Activated T-helper 1 cell treated with Interleukin-2 at 50 U/mL for 16 hours (primary cell): ENCODE data around the gene ANKRD13B.

Experiments
- DNase-seq: peaks from one replicate; pipeline ENCODE4 v3.0.0-alpha.2; 2020; ENCODE audit warnings: low read depth

The ANKRD13B gene

GRCh38 chr17:29616300-29617048 is 23.5 kb downstream of the ANKRD13B start:
- DNase-seq, result no peak

DNA sequence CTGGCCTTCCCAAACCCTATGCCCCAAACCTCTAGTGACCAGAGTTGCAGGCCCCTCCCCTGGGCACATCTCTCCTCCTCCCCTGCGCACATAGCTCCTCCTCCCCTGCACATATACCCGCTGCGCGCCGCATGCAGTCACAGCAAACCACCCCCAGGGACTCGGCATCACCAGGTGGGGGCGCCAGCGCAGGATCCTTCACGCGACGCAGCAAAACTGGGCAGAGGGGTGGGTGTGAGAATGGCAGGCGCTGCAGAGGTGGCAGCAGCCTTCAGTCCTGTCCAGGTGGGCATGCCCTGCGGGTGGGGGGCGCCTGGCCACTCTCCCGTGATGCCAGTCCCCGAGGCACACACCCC is 24.2 kb downstream of the ANKRD13B start:
- peak; percentile 84 for DNase-seq

DNA sequence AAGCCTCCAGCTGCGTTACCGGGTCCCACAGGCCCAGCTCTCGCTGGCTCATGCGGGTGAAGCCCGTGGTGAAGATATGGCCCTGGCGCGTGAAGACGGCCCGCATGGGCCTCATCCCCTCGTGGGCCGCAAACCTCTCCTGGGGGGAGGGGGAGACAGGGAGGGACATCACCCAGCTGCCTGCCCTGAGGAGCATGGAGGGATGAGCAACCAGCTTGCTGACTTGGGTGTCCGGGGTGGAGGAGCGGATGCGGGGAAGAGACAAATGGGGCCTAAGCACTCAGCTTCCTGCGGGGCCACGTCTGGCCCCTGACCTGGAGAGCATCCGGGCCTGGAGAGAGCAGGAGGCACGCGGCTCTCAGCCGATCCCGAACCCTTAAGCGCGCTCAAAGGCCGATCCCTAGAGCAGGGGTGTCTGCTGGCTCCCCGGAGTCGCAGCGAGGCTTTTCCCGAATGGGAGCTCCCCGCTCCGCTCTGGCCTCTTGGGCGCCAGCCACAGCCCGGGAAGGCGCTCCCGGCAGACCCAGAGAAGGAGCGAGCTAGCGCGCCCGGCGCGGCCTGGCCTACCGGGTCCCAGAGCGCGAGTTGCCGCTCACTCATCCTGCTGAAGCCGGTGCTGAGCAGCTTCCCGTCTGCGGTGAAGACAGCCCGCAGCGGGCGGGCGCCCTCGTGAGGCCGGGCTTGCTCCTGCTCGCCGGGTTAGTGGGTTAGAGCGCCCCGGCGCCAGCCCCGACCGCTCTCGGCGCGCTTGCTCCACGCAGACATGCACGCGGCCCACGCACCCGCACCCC is 24.7 kb downstream of the ANKRD13B start:
- DNase-seq, result peak; percentile 80

DNA sequence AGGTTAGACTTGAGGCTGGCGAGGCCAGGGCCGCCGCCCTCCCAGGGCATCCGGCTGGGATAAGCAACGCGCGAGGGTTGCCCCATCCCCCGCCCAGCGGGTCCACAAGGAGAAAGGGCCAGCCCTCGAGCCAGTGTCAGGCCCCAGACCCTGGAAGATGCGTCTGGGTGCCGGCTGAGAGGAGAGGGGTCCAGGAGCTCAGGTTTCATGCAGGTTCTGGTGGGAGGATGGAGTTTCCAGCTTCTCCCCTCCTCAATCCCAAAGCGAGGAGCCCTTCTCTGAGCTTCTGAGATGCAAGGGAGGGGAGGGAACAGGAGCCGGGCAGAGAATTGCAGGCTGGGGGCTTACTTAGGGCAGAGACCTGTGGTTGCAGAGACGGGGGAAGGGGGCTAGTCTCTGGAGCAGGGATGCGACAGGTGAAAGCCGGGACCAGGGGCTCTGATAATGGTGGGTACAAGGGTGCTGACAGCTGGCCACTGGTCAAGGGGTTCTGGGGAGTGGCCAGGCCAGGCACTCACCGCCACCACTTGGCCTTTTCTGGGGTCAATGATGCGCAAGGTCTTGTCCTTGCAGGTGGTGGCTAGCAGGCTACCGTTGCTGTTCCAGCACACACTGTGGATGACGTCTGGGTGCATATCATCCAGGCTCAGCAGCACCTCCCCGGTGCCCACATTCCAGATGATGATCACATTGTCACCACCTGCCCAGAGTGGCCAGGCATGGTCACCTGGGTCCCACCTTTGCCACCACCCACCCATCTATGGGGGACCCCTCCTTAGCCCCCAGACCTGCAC is 25.5 kb downstream of the ANKRD13B start:
- DNase-seq, result no peak

- DNase-seq, result no peak
These were observed 26.3 kb downstream of the ANKRD13B start for GRCh38 chr17:29619251-29619650.

DNA sequence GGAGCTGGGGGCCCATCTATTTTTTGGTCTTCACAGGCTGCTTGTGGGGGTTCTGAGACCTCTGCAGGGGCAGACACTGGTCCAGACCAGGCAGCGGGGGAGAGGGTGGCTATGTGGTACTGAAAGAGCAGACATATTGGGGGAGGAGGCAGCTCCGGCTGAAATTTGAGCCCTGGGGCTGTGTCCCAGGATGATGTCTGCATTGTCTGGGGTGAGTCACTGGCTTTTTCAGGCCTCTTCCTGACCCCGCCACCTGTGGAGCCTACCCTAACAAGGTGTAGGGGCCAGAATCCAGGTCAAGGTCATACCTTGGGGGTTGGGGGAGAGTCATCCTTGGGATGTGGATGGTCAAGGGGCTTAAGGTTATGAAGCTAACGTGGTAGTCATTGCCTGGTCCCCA is 27.3 kb downstream of the ANKRD13B start:
- DNase-seq, result no peak

GRCh38 chr17:29620779-29621500 is 28.0 kb downstream of the ANKRD13B start:
- no peak for DNase-seq

- DNase-seq, result no peak
These were observed 28.8 kb downstream of the ANKRD13B start for GRCh38 chr17:29621751-29622194.

DNA sequence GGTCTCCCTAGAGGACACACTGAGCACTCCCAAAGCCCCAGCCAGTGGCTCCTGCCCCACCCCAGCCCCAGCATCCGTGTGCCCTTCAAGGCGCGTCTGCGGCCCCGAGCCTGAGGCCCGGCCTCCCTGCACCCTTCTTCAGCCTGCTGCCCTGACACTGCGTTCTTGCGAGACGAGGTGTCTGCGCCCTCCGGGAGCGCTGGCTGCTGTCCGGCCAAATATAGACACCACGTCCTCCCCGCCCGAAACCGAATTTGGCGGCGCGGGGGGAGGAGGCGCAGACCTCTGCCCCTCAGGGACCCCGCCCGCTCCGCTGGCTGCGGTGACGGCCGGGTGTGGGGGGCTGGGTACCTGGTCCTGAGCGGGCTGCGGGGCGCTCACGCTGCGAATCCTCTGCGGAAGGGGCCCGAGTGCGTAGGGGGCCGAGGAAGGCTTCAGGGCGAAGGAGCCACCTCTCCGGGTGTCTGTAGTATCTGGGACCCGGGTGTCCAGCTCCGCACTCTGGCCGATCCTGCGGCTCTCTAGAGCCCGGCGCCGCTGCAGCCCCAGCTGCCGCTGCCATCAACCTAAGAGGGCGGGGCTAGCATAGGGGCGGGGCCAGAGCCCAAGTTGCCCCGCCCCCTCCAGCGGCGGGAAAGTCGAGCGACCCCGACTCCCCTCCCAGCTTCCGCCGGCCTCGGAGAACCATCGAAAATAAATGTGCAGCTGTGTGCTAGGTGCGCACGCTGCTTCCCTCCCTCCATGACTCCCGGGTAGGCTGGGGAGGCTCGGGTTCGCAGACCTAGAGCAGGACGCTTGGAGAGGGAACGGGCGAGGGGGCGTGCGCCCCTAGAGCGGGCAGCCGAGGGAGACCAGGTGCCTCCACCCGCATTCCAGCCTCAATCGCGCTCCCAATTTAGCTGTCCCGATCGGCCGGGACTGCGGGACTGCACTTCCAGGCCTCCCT is 29.7 kb downstream of the ANKRD13B start, which contains the start of gene CORO6:
TSS of gene CORO6 (minus strand) at position 576 of the 946 bp plus-strand sequence. CDS start 1,491 bp downstream, outside the sequence.
- DNase-seq, result peak; percentile 55

GRCh38 chr17:29623283-29623647 is 30.3 kb downstream of the ANKRD13B start:
- no peak for DNase-seq

DNA sequence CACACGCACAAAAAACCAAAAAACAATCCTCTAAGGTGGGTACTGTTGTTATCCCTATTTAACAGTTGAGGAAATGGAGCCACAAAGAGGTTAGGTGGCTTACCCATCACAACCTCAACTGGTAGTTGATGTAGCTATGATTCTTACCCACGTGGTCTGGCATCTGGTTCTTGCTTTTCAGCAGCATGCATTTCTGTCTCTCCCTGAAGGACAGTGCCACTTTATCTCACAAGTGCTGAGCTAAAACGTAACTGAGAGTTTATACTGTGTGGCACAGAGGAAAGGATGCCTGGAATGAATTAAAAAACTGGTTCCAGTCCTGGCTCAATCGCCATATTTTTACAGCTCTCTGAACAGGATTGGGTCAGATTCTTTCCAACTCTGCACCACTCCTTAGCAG is 31.7 kb downstream of the ANKRD13B start:
- no peak for DNase-seq

DNA sequence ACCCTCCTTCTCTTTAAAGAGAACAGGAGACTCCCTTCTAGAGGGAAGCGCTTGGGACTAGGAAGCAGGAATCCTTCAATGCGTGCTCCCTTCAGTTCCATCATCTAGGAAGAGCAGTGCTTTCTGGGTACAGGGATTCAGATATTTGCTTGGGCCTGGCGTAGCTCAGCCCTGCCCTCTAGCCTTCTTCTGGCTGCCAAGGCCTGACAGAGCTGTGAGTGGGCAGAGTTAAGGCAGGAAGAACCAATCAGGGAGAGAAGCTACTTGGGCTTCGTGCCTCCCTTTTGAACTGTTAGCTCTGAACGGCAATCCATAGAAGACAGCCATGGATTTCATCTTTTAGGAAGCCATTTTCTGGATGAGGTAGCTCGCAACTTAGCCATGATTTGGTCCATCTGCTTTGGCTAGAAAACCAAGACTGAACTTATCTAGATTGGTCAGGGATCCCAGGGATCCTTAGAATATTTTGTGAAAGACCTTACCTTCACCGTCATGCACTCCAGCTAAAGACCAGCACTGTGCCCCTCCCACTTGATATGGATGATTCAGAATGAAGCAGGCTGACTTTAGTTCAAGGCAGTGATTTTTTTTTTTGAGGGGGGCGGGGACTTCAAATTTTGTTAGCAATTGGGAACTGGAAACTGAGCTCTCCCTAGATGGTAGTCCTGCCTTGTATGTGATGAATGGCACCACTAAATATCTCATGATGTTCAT is 32.3 kb downstream of the ANKRD13B start:
- no peak for DNase-seq

DNA sequence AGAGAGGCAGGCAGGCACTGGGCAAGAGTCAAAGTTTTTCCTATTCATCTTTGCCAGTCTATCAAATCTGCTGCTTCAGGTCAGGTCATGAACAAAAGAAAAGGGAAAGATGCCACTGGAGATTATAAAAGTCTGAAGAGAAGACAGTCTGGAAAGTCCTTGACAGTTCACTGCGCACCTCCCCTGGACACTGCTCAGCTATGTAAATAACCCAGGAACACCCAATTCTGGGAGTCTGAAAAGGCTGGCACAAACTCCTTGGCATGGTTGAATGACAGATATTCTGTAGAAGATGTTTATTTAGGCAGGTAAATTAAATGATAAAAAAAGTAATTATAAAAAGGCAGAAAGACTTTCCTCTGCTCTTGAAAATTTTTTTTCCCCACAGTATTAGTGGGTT is 35.0 kb downstream of the ANKRD13B start:
- no peak for DNase-seq

GRCh38 chr17:29628644-29629043 is 35.7 kb downstream of the ANKRD13B start:
- DNase-seq, result no peak

- DNase-seq, result no peak
These were observed 36.9 kb downstream of the ANKRD13B start for GRCh38 chr17:29629839-29630238.

DNA sequence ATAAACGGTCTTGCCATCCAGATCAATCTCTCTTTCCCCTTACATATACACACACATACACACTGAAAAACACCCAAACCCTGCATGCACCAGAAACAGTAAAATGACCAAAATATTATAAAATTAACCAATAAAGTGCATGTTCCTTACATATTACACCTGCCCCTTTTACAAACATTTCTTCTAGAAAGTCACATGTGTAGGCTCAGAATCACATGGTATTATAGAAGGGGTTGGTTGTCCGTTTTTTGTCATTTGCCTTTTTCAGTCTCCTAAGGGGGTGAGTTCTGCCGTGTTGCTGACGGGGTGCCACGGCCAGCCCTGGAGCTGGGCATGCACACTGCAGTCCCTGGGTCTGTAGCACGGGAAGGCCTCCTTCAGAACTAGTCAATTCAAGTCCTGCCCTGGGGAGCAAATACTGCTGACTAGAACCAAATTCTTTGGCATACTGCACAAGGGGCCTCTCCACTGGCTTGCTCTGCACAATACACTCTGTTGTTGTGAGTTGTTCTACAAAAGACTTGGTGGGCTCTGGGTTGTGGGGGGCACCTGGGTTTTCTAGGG is 37.8 kb downstream of the ANKRD13B start:
- DNase-seq, result no peak

DNA sequence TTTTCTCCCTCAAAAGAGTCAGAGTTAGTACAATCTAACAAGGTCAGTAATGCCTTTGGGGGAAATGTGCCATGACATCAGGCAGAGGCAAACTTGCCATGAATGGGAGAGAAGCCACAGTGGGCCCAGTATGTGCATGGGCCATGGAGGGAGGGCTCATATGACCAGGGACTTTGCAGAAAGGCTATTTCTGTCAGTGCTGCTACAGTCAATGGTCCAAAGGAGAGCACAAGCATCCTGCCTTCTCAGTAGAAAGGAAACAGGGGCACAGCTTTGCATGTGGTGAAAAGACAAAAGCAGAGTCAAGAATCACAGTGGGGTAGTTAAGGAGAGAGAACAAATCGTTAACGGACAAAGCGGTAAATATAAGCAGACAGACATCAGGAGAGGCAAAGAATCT is 41.0 kb downstream of the ANKRD13B start:
- no peak for DNase-seq

- no peak for DNase-seq
These were observed 47.5 kb downstream of the ANKRD13B start for GRCh38 chr17:29640413-29640812.

DNA sequence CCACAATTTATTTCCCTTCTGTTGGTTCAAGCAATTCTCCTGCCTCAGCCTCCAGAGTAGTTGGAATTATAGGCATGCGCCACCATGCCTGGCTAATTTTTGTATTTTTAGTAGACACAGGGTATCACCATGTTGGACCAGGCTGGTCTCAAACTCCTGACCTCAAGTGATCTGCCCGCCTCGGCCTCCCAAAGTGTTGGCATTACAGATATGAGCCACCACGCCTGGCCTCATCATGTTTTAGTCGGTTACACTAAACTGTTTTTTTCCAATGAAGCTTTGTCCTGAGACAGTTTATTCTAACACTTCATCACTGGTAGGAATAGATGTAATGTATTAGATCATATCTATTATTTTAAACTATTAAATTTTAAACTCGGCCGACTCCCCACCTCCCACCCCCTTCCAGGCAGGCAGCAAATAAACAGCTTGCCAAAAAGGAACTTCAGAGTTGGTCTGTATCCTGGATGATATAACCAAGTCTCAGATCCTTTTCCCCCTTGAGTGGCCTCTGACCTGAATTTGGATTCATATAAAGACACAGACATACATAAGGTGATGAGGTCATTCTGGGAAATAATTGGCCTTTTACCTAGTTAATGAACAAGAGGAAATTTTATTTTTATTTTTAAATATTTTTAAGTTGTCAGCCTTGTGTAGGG is 48.2 kb downstream of the ANKRD13B start:
- no peak for DNase-seq
